OCI-LY7 (cell line): Measurements from ENCODE around the gene DPYD.

Experiments
- EZH2phosphoT487 ChIP-seq: fragments of 200-600 bp; sonication (generic); IDR thresholded peaks from 2 replicates; pipeline ENCODE4 v1.6.1; 2018; ENCODE audit warnings: low read depth, borderline replicate concordance, mild to moderate bottlenecking, mixed run types, antibody characterized with exemption, low read length, moderate library complexity, mixed read lengths
- TF ChIP-seq, protein P1 (sequence below): fragments of 200-600 bp; sonication (generic); conservative IDR thresholded peaks from 2 replicates; pipeline ENCODE4 v1.5.1; 2014; ENCODE audit warnings: mild to moderate bottlenecking, antibody characterized with exemption, low read length, moderate library complexity, mixed read lengths

- TF ChIP-seq EZH2phosphoT487: no peak
- TF ChIP-seq, protein P1, sequence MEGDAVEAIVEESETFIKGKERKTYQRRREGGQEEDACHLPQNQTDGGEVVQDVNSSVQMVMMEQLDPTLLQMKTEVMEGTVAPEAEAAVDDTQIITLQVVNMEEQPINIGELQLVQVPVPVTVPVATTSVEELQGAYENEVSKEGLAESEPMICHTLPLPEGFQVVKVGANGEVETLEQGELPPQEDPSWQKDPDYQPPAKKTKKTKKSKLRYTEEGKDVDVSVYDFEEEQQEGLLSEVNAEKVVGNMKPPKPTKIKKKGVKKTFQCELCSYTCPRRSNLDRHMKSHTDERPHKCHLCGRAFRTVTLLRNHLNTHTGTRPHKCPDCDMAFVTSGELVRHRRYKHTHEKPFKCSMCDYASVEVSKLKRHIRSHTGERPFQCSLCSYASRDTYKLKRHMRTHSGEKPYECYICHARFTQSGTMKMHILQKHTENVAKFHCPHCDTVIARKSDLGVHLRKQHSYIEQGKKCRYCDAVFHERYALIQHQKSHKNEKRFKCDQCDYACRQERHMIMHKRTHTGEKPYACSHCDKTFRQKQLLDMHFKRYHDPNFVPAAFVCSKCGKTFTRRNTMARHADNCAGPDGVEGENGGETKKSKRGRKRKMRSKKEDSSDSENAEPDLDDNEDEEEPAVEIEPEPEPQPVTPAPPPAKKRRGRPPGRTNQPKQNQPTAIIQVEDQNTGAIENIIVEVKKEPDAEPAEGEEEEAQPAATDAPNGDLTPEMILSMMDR: no peak
Observed at GRCh38 chr1:97383797-97384196, 537.0 kb downstream of the DPYD start.
